Measurements from ENCODE around the gene CD2BP2.
A peak's percentile ranks its signal among the peaks of the same experiment; 100 is the strongest.

GRCh38 chr16:30370456-30371247 is 15.5 kb upstream of the CD2BP2 start, which contains the start of gene TBC1D10B:
- TF ChIP-seq CTCF (IDR thresholded peaks at IDR 0.05) (peak in 5 of 6 experiments; percentile 10 to 52 (median 43)), POLR2A (IDR thresholded peaks at IDR 0.05) (peak in 2 of 4 donors; percentile 31 to 76), EP300 (IDR thresholded peaks at IDR 0.05) (no peak)

Data from upper lobe of left lung (tissue), 4 donors.